ENCODE results near the gene KIF23.

GRCh38 chr15:69450968-69451695, 37.0 kb downstream of the KIF23 start:
- no peak for TF ChIP-seq CEBPB (IDR thresholded peaks at IDR 0.05)
- no peak for TF ChIP-seq EGR1 (IDR thresholded peaks at IDR 0.05)
- no peak for TF ChIP-seq REST (IDR thresholded peaks at IDR 0.05; ENCODE audit: low read depth)
- TF ChIP-seq, protein P1, sequence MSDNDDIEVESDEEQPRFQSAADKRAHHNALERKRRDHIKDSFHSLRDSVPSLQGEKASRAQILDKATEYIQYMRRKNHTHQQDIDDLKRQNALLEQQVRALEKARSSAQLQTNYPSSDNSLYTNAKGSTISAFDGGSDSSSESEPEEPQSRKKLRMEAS (IDR thresholded peaks at IDR 0.05) = no peak
- TF ChIP-seq TAF1 (IDR thresholded peaks at IDR 0.05; ENCODE audit: low read depth) = no peak
- no peak for TF ChIP-seq RAD21 (IDR thresholded peaks at IDR 0.05; ENCODE audit: low read depth)
- TF ChIP-seq, protein P2, sequence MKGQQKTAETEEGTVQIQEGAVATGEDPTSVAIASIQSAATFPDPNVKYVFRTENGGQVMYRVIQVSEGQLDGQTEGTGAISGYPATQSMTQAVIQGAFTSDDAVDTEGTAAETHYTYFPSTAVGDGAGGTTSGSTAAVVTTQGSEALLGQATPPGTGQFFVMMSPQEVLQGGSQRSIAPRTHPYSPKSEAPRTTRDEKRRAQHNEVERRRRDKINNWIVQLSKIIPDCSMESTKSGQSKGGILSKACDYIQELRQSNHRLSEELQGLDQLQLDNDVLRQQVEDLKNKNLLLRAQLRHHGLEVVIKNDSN (IDR thresholded peaks at IDR 0.05) = no peak
- no peak for TF ChIP-seq NFIC (IDR thresholded peaks at IDR 0.05)

Data from Ishikawa (cell line).